Panc1 (cell line): ENCODE data around the gene MED12.

Experiments used
- CTCF ChIP-seq: fragments of 450-650 bp; IDR thresholded peaks from 2 replicates; pipeline ENCODE4 v1.5.1; 2017; ENCODE audit warnings: mild to moderate bottlenecking
- POLR2AphosphoS5 ChIP-seq: IDR thresholded peaks from 2 replicates; pipeline ENCODE4 v1.6.1; 2012; ENCODE audit warnings: mild to moderate bottlenecking, low read depth, low read length, moderate library complexity
- REST ChIP-seq, 2 experiments: IDR thresholded peaks; 2 replicates each; pipeline ENCODE4 v1.6.1; 2011 to 2012; ENCODE audit warnings: low read depth in 2 of 2, control low read depth in 1 of 2, low read length in 1 of 2, mild to moderate bottlenecking in 1 of 2, moderate library complexity in 1 of 2; ENCODE audit not compliant: insufficient read depth in 1 of 2
- SIN3A ChIP-seq: IDR thresholded peaks from 2 replicates; pipeline ENCODE4 v1.6.1; 2012; ENCODE audit warnings: low read depth, mild to moderate bottlenecking, low read length, moderate library complexity, borderline replicate concordance; ENCODE audit not compliant: insufficient read depth
- TCF7L2 ChIP-seq: IDR thresholded peaks from 2 replicates; pipeline ENCODE4 v1.6.1; 2011; ENCODE audit warnings: mild to moderate bottlenecking, low read depth, low read length, inconsistent platforms

GRCh38 chrX:71174795-71175194 lies 56.4 kb downstream of the MED12 start:
- no peak for TF ChIP-seq CTCF
- TF ChIP-seq POLR2AphosphoS5 = no peak
- TF ChIP-seq TCF7L2 = no peak
- TF ChIP-seq REST (IDR thresholded peaks at IDR 0.05; ENCODE audit: insufficient read depth in 1 of 2, low read depth in 2 of 2, low read length in 1 of 2) = no peak
- TF ChIP-seq SIN3A = no peak
